ENCODE data around the gene MCTP1. TPM values are rescaled to one million over a fixed set of nuclear protein-coding genes. Genes with fewer than 3 reads are reported as not detected.

Gene MCTP1
- polyA plus RNA-seq, 3 donors = 34.4 to 72.9 (median 55.5) TPM

DNA sequence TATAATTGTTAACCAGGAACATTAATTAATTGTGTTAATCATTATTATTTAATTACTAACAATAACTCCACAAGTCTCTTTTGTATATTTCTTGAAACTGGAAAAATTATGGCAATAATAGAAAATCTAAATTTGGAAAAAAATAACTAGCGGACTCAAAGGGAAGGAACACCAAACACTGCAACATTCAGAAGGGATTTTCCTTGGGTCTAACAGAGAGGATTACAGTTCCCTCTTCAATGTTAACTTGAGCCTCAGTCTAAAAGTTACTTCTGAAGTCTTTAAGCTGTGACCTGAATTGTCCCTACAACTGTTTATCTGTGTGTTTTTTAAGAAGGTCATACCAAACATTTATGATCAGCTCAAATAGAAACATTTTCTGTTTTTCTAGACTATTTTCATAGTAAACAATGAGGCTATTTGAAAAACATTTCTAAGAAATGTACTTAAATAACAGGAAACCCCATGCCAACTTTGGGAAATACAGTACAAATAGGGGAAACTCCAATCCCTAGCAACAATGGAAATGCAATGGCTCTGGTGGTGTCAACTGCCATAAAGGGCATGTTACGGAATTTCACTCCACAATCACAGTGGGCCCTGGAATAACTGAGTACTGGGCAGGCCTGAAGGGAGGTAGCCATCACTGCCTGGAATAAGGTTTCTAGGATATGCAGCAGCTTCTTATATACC, 61.2 kb downstream of the MCTP1 start:
- no peak overlapping the region for H3K27ac Mint-ChIP-seq
- Histone ChIP-seq H3K79me2 (ENCODE audit: insufficient read depth, low read length) (no peaks in the 10 kb centered on the region), H2AFZ (ENCODE audit: insufficient read depth, low read depth, low read length, poor library complexity, severe bottlenecking) (no peak overlapping the region), H3K27ac (ENCODE audit: low read depth in 1 of 2, low read length in 2 of 2) (no peak overlapping the region), H3K4me2 (replicated peaks; ENCODE audit: extremely low read depth, low read length, poor library complexity, severe bottlenecking) (no peak overlapping the region), H3K27me3 (ENCODE audit: control insufficient read depth in 2 of 2, insufficient read depth in 2 of 2, low read length in 2 of 2) (no peaks in the 10 kb centered on the region), H3K36me3 (replicated peaks in 1 of 2; ENCODE audit: control insufficient read depth in 1 of 2, insufficient read depth in 2 of 2, low read length in 2 of 2) (no peaks in the 10 kb centered on the region), H3K9me3 (replicated peaks in 1 of 2; ENCODE audit: control insufficient read depth in 1 of 2, insufficient read depth in 1 of 2, low read length in 2 of 2) (no peaks in the 10 kb centered on the region), H3K4me1 (ENCODE audit: control insufficient read depth in 1 of 2, insufficient read depth in 2 of 2, low read length in 2 of 2) (no peaks in the 10 kb centered on the region), H4K20me1 (ENCODE audit: insufficient read depth, low read length) (no peaks in the 10 kb centered on the region), H3K9ac (ENCODE audit: insufficient read depth, low read length, poor library complexity, severe bottlenecking) (no peak overlapping the region), H3K4me3 (replicated peaks in 1 of 3; ENCODE audit: low read depth in 2 of 3, low read length in 3 of 3) (no peak overlapping the region)
- DNase-seq = no peak
- no CpG with 5 or more reads among the region's 2 CpGs for WGBS (ENCODE audit: insufficient coverage)
- no peak overlapping the region for H3K4me3 Mint-ChIP-seq
- no peaks in the 10 kb centered on the region for H3K4me1 Mint-ChIP-seq
- no peaks in the 10 kb centered on the region for H3K36me3 Mint-ChIP-seq
- no peaks in the 10 kb centered on the region for H3K27me3 Mint-ChIP-seq (ENCODE audit: low read depth in 3 of 3)
- TF ChIP-seq, protein P1, sequence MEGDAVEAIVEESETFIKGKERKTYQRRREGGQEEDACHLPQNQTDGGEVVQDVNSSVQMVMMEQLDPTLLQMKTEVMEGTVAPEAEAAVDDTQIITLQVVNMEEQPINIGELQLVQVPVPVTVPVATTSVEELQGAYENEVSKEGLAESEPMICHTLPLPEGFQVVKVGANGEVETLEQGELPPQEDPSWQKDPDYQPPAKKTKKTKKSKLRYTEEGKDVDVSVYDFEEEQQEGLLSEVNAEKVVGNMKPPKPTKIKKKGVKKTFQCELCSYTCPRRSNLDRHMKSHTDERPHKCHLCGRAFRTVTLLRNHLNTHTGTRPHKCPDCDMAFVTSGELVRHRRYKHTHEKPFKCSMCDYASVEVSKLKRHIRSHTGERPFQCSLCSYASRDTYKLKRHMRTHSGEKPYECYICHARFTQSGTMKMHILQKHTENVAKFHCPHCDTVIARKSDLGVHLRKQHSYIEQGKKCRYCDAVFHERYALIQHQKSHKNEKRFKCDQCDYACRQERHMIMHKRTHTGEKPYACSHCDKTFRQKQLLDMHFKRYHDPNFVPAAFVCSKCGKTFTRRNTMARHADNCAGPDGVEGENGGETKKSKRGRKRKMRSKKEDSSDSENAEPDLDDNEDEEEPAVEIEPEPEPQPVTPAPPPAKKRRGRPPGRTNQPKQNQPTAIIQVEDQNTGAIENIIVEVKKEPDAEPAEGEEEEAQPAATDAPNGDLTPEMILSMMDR (IDR thresholded peaks at IDR 0.05) = no peak
- peaks cover 0 to 3% (median 0%) of the 10 kb centered on the region in 7 donors for H3K9me3 Mint-ChIP-seq
- intact Hi-C loops (cut with micrococcal nuclease) = no loop called here

DNA sequence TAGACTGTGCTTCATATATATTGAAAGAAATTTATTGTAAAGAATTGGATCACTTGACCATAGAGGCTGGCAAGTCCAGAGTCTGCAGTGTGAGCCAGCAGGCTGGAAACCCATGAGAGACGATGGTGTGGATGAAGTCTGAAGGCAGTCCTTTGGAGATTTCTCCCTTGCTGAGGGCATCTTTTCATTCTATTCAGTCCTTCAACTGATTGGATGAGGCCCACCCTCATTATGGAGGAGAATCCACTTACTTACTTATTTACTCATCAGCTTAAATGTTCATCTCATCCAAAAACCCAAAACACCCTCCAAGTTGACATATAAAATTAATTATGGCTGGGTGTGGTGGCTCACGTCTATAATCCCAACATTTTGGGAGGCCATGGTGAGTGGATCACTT, 62.1 kb downstream of the MCTP1 start:
- Histone ChIP-seq H3K27me3 (ENCODE audit: control insufficient read depth in 2 of 2, insufficient read depth in 2 of 2, low read length in 2 of 2) (no peaks in the 10 kb centered on the region), H3K9ac (ENCODE audit: insufficient read depth, low read length, poor library complexity, severe bottlenecking) (no peak overlapping the region), H3K4me2 (replicated peaks; ENCODE audit: extremely low read depth, low read length, poor library complexity, severe bottlenecking) (no peak overlapping the region), H3K27ac (ENCODE audit: low read depth in 1 of 2, low read length in 2 of 2) (no peak overlapping the region), H3K4me1 (ENCODE audit: control insufficient read depth in 1 of 2, insufficient read depth in 2 of 2, low read length in 2 of 2) (no peaks in the 10 kb centered on the region), H3K9me3 (replicated peaks in 1 of 2; ENCODE audit: control insufficient read depth in 1 of 2, insufficient read depth in 1 of 2, low read length in 2 of 2) (no peaks in the 10 kb centered on the region), H3K36me3 (replicated peaks in 1 of 2; ENCODE audit: control insufficient read depth in 1 of 2, insufficient read depth in 2 of 2, low read length in 2 of 2) (no peaks in the 10 kb centered on the region), H3K4me3 (replicated peaks in 1 of 3; ENCODE audit: low read depth in 2 of 3, low read length in 3 of 3) (no peak overlapping the region), H2AFZ (ENCODE audit: insufficient read depth, low read depth, low read length, poor library complexity, severe bottlenecking) (no peak overlapping the region), H4K20me1 (ENCODE audit: insufficient read depth, low read length) (no peaks in the 10 kb centered on the region), H3K79me2 (ENCODE audit: insufficient read depth, low read length) (no peaks in the 10 kb centered on the region)
- H3K4me3 Mint-ChIP-seq = no peak overlapping the region
- no peak for DNase-seq
- H3K4me1 Mint-ChIP-seq = no peaks in the 10 kb centered on the region
- no CpG with 5 or more reads among the region's 2 CpGs for WGBS (ENCODE audit: insufficient coverage)
- no peak overlapping the region for H3K27ac Mint-ChIP-seq
- H3K27me3 Mint-ChIP-seq (ENCODE audit: low read depth in 3 of 3) = no peaks in the 10 kb centered on the region
- H3K9me3 Mint-ChIP-seq = peaks cover 0 to 3% (median 0%) of the 10 kb centered on the region in 7 donors
- intact Hi-C loops (cut with micrococcal nuclease) = no loop called here
- TF ChIP-seq, protein P1 (IDR thresholded peaks at IDR 0.05) = no peak
- H3K36me3 Mint-ChIP-seq = no peaks in the 10 kb centered on the region
